ENCODE results near the gene FAT3.

FAT3 gene

GRCh38 chr11:92269841-92270240 is 45.2 kb downstream of the FAT3 start:
- DNase-seq, result no peak
- H3K9me2 ChIP-seq (replicated peaks; ENCODE audit: insufficient read depth, low read length), result no peaks in the 10 kb centered on the region
- no peak overlapping the region for H3K27ac ChIP-seq (ENCODE audit: low read length)
- H3K4me2 ChIP-seq (ENCODE audit: low read depth, low read length), result no peak overlapping the region
- H4K20me1 ChIP-seq (ENCODE audit: insufficient read depth, low read length), result no peaks in the 10 kb centered on the region
- H3F3A ChIP-seq (ENCODE audit: insufficient read depth, low read length), result no peaks in the 10 kb centered on the region
- no peaks in the 10 kb centered on the region for H3K79me2 ChIP-seq (ENCODE audit: low read length)
- H3K9ac ChIP-seq (ENCODE audit: low read length), result no peak overlapping the region
- no peak for TF ChIP-seq CTCF (IDR thresholded peaks at IDR 0.05; ENCODE audit: low read length)
- H3K4me3 ChIP-seq (ENCODE audit: low read length), result no peak overlapping the region
- H3K9me3 ChIP-seq (replicated peaks; ENCODE audit: insufficient read depth, low read length), result no peaks in the 10 kb centered on the region
- no peak overlapping the region for H2AFZ ChIP-seq (ENCODE audit: low read length)
- no peaks in the 10 kb centered on the region for H3K4me1 ChIP-seq (ENCODE audit: low read length)
- H3K27me3 ChIP-seq (replicated peaks; ENCODE audit: insufficient read depth, low read length), result no peaks in the 10 kb centered on the region
- no peaks in the 10 kb centered on the region for H3K36me3 ChIP-seq (replicated peaks; ENCODE audit: insufficient read depth, low read length)

- no peak overlapping the region for H3K27ac ChIP-seq (ENCODE audit: low read length)
- H3K4me2 ChIP-seq (ENCODE audit: low read depth, low read length), result no peak overlapping the region
- DNase-seq, result no peak
- no peaks in the 10 kb centered on the region for H3K27me3 ChIP-seq (replicated peaks; ENCODE audit: insufficient read depth, low read length)
- no peak overlapping the region for H3K9ac ChIP-seq (ENCODE audit: low read length)
- H3K9me3 ChIP-seq (replicated peaks; ENCODE audit: insufficient read depth, low read length), result no peaks in the 10 kb centered on the region
- H3K9me2 ChIP-seq (replicated peaks; ENCODE audit: insufficient read depth, low read length), result no peaks in the 10 kb centered on the region
- H3K79me2 ChIP-seq (ENCODE audit: low read length), result no peaks in the 10 kb centered on the region
- no peak overlapping the region for H2AFZ ChIP-seq (ENCODE audit: low read length)
- no peak overlapping the region for H3K4me3 ChIP-seq (ENCODE audit: low read length)
- TF ChIP-seq EZH2 (optimal IDR thresholded peaks at IDR 0.05; ENCODE audit: low read depth, low read length) (no peak), EZH2phosphoT487 (IDR thresholded peaks at IDR 0.05; ENCODE audit: low read length) (no peak), CTCF (IDR thresholded peaks at IDR 0.05; ENCODE audit: low read length) (no peak)
- H3F3A ChIP-seq (ENCODE audit: insufficient read depth, low read length), result no peaks in the 10 kb centered on the region
- no peaks in the 10 kb centered on the region for H4K20me1 ChIP-seq (ENCODE audit: insufficient read depth, low read length)
- no peaks in the 10 kb centered on the region for H3K36me3 ChIP-seq (replicated peaks; ENCODE audit: insufficient read depth, low read length)
- no peaks in the 10 kb centered on the region for H3K4me1 ChIP-seq (ENCODE audit: low read length)
Measured at GRCh38 chr11:92272651-92273050, 48.0 kb downstream of the FAT3 start.
